H1 (cell line): Measurements from ENCODE around the gene APOC3. TPM values are rescaled to one million over a fixed set of nuclear protein-coding genes. Genes with fewer than 3 reads are reported as not detected.

Source experiments
- CTCF ChIA-PET: fragments of 300-600 bp; sonication (Branson Sonifier 250); formaldehyde crosslinking; loops from one replicate; lab custom pipeline; 2021; ENCODE audit not compliant: partially characterized antibody; lab: Charles Lee
- POLR2A ChIA-PET: fragments of 300-600 bp; sonication (Branson Sonifier 250); formaldehyde crosslinking; loops from one replicate; lab custom pipeline; 2021; ENCODE audit warnings: inconsistent platforms; ENCODE audit not compliant: partially characterized antibody; lab: Charles Lee
- DNase-seq, 2 experiments: peaks; one replicate each; pipeline versions ENCODE4 v3.0.0 to v3.0.0-alpha.2; 2010 to 2022; ENCODE audit warnings: low spot score in 2 of 2, low read depth in 1 of 2, mixed read lengths in 1 of 2
- FAIRE-seq: peaks from 2 replicates; lab custom pipeline; 2011; peaks lifted over from hg19 to GRCh38; lab: Jason Lieb, UNC
- H2AFZ ChIP-seq: 2 replicates; pipeline ENCODE4 v1.8.1; 2012; ENCODE audit warnings: low read length, inconsistent platforms
- H2AK5ac ChIP-seq: 2 replicates; pipeline ENCODE4 v1.6.1; 2013; ENCODE audit warnings: low read depth, low read length
- H2BK120ac ChIP-seq: replicated peaks from 2 replicates; pipeline ENCODE3; 2013; ENCODE audit warnings: low read depth, low read length, inconsistent platforms
- H2BK12ac ChIP-seq: 2 replicates; pipeline ENCODE4 v1.6.1; 2013; ENCODE audit warnings: low read depth, low read length
- H2BK15ac ChIP-seq: 2 replicates; pipeline ENCODE4 v1.6.1; 2013; ENCODE audit warnings: low read length
- H2BK20ac ChIP-seq: 2 replicates; pipeline ENCODE4 v1.6.1; 2013; ENCODE audit warnings: low read length
- H2BK5ac ChIP-seq: 2 replicates; pipeline ENCODE4 v1.6.1; 2013; ENCODE audit warnings: low read depth, low read length
- H3K14ac ChIP-seq: 2 replicates; pipeline ENCODE4 v1.6.1; 2013; ENCODE audit warnings: inconsistent platforms; ENCODE audit not compliant: insufficient read length
- H3K18ac ChIP-seq: 2 replicates; pipeline ENCODE4 v1.6.1; 2013; ENCODE audit warnings: low read length; ENCODE audit errors: extremely low read depth
- H3K23ac ChIP-seq: 2 replicates; pipeline ENCODE4 v1.6.1; 2013; ENCODE audit warnings: inconsistent platforms; ENCODE audit not compliant: insufficient read length
- H3K23me2 ChIP-seq: 2 replicates; pipeline ENCODE4 v1.6.1; 2013; ENCODE audit warnings: low read depth, low read length
- H3K27ac ChIP-seq: 2 replicates; pipeline ENCODE4 v1.6.1; 2011; ENCODE audit warnings: low read depth, low read length, inconsistent platforms
- H3K27me3 ChIP-seq, 4 experiments: replicated peaks in 1 of 4; 1 replicate in 1 of 4; 2 replicates in 3 of 4; pipeline versions ENCODE4 v1.6.1 to v1.8.1; 2011 to 2013; ENCODE audit warnings: low read length in 3 of 4, mild to moderate bottlenecking in 3 of 4, inconsistent platforms in 2 of 4, mixed read lengths in 2 of 4, moderate library complexity in 1 of 4; ENCODE audit not compliant: control insufficient read depth in 3 of 4, insufficient read depth in 3 of 4; ENCODE audit errors: extremely low read depth in 1 of 4
- H3K36me3 ChIP-seq, 4 experiments: 2 replicates each; pipeline versions ENCODE4 v1.6.1 to v1.8.1; 2011 to 2013; ENCODE audit warnings: mild to moderate bottlenecking in 4 of 4, low read length in 3 of 4, moderate library complexity in 2 of 4, control low read depth in 1 of 4, inconsistent platforms in 1 of 4; ENCODE audit not compliant: insufficient read depth in 4 of 4, control insufficient read depth in 2 of 4
- H3K4ac ChIP-seq: replicated peaks from 2 replicates; pipeline ENCODE3; 2013; ENCODE audit warnings: low read length, low read depth, mixed read lengths, inconsistent platforms; ENCODE audit not compliant: insufficient read length
- H3K4me1 ChIP-seq, 4 experiments: replicated peaks in 1 of 4; 1 replicate in 1 of 4; 2 replicates in 3 of 4; pipeline versions ENCODE4 v1.6.1 to v1.8.1; 2011 to 2013; ENCODE audit warnings: low read length in 3 of 4, inconsistent platforms in 2 of 4, mixed read lengths in 1 of 4; ENCODE audit not compliant: insufficient read depth in 4 of 4, control insufficient read depth in 3 of 4
- H3K4me2 ChIP-seq, 2 experiments: 2 replicates each; pipeline versions ENCODE4 v1.6.1 to v1.8.1; 2011 to 2013; ENCODE audit warnings: low read depth in 2 of 2, low read length in 2 of 2, control low read depth in 1 of 2, inconsistent platforms in 1 of 2, mild to moderate bottlenecking in 1 of 2; ENCODE audit not compliant: insufficient read depth in 1 of 2
- H3K4me3 ChIP-seq, 4 experiments: fragments of 200-600, 300-600 bp in 1 of 4; sonication (generic), shearing (Covaris generic), sonication (Bioruptor Twin) in 1 of 4; 2 replicates each; pipeline versions ENCODE4 v1.5.1 to v1.8.1; 2011 to 2016; ENCODE audit warnings: low read length in 4 of 4, low read depth in 3 of 4, control low read depth in 2 of 4, inconsistent platforms in 2 of 4, mild to moderate bottlenecking in 2 of 4, mixed read lengths in 1 of 4, moderate library complexity in 1 of 4; ENCODE audit not compliant: insufficient read depth in 2 of 4; ENCODE audit errors: extremely low read depth in 1 of 4
- H3K56ac ChIP-seq: replicated peaks from 2 replicates; pipeline ENCODE3; 2013; ENCODE audit warnings: low read depth, mild to moderate bottlenecking, mixed read lengths, low read length, inconsistent platforms; ENCODE audit not compliant: insufficient read length
- H3K79me1 ChIP-seq: 2 replicates; pipeline ENCODE4 v1.6.1; 2013; ENCODE audit warnings: low read depth, low read length, control low read depth
- H3K79me2 ChIP-seq, 2 experiments: 2 replicates each; pipeline versions ENCODE4 v1.6.1 to v1.8.1; 2012 to 2013; ENCODE audit warnings: low read length in 2 of 2, mild to moderate bottlenecking in 2 of 2, inconsistent platforms in 1 of 2; ENCODE audit not compliant: insufficient read depth in 2 of 2, control insufficient read depth in 1 of 2
- H3K9ac ChIP-seq, 4 experiments: replicated peaks in 1 of 4; 1 replicate in 1 of 4; 2 replicates in 3 of 4; pipeline versions ENCODE4 v1.6.1 to v1.8.1; 2011 to 2013; ENCODE audit warnings: low read depth in 3 of 4, low read length in 3 of 4, control low read depth in 2 of 4, mild to moderate bottlenecking in 2 of 4, moderate library complexity in 2 of 4, inconsistent platforms in 1 of 4; ENCODE audit errors: extremely low read depth in 1 of 4
- H3K9me3 ChIP-seq, 2 experiments: 2 replicates each; pipeline versions ENCODE4 v1.6.1 to v1.8.1; 2012 to 2013; ENCODE audit warnings: mild to moderate bottlenecking in 2 of 2, moderate library complexity in 2 of 2, control low read depth in 1 of 2, inconsistent platforms in 1 of 2, low read depth in 1 of 2, low read length in 1 of 2, mixed read lengths in 1 of 2; ENCODE audit not compliant: insufficient read depth in 2 of 2
- H4K20me1 ChIP-seq, 2 experiments: replicated peaks in 1 of 2; 2 replicates each; pipeline versions ENCODE3 to v1.8.1; 2011 to 2013; ENCODE audit warnings: inconsistent platforms in 2 of 2, low read length in 2 of 2, mild to moderate bottlenecking in 1 of 2; ENCODE audit not compliant: insufficient read depth in 2 of 2, control insufficient read depth in 1 of 2
- H4K5ac ChIP-seq: 2 replicates; pipeline ENCODE4 v1.6.1; 2013; ENCODE audit warnings: low read length, low read depth, mixed read lengths, inconsistent platforms; ENCODE audit not compliant: insufficient read length
- H4K8ac ChIP-seq: 2 replicates; pipeline ENCODE4 v1.8.0; 2013; ENCODE audit warnings: mild to moderate bottlenecking, moderate library complexity, low read length, inconsistent platforms; ENCODE audit not compliant: insufficient read depth; ENCODE audit errors: extremely low read depth
- H4K91ac ChIP-seq: replicated peaks from 2 replicates; pipeline ENCODE3; 2013; ENCODE audit warnings: low read length, mixed read lengths, inconsistent platforms; ENCODE audit not compliant: insufficient read length
- FOSL1 ChIP-seq: IDR thresholded peaks from 2 replicates; pipeline ENCODE4 v1.6.1; 2011; ENCODE audit warnings: mild to moderate bottlenecking, low read depth, low read length, moderate library complexity; ENCODE audit not compliant: insufficient read depth
- RBBP5 ChIP-seq: IDR thresholded peaks from 2 replicates; pipeline ENCODE4 v1.7.1; 2012; ENCODE audit warnings: low read depth, mild to moderate bottlenecking, inconsistent platforms, low read length, moderate library complexity, borderline replicate concordance
- TAF1 ChIP-seq: IDR thresholded peaks from 2 replicates; pipeline ENCODE4 v1.6.1; 2011; ENCODE audit warnings: mild to moderate bottlenecking, low read depth, low read length
- TAF7 ChIP-seq: optimal IDR thresholded peaks from 2 replicates; pipeline ENCODE3; 2011; ENCODE audit warnings: low read depth, mild to moderate bottlenecking, inconsistent platforms, low read length, moderate library complexity, borderline replicate concordance
- TBP ChIP-seq: IDR thresholded peaks from 2 replicates; pipeline ENCODE4 v1.6.1; 2011; ENCODE audit warnings: low read depth, low read length, improper control_type of control experiment
- WGBS, 2 experiments: shearing (Covaris generic) in 1 of 2; methylation state at CpG; one replicate each; pipeline versions ENCODE4 v1.1.6 to v1.1.7; 2013 to 2015; ENCODE audit warnings: low lambda C conversion rate in 2 of 2, mixed read lengths in 2 of 2, inconsistent platforms in 1 of 2, low coverage in 1 of 2, missing lambda C conversion rate in 1 of 2; ENCODE audit not compliant: insufficient replicate concordance in 2 of 2, insufficient coverage in 1 of 2, insufficient read length in 1 of 2; ENCODE audit errors: extremely low coverage in 1 of 2, missing lambda C conversion rate in 1 of 2; 5-methylcytosine and 5-hydroxymethylcytosine counted together
- polyA plus RNA-seq, 7 experiments: library from polyadenylated mRNA; depleted of rRNA in 3 of 7; stranded (reverse) in 5 of 7; unstranded in 2 of 7; fragments of >200 nt in 5 of 7; fragments of 200-250 nt in 2 of 7; gene quantifications; 1 replicate in 5 of 7; 2 replicates in 1 of 7; 4 replicates in 1 of 7; pipeline versions ENCODE4 v1.2.1 to v1.2.3, GENCODE V29; 2011 to 2013; ENCODE audit warnings: missing spikeins in 2 of 7, mixed read lengths in 2 of 7
- total RNA-seq: library from RNA; stranded (reverse); fragmentation: NEBNext Ultra II Directional; extraction: Animal tissue kit (Norgen Biotek cat#: 25700); gene quantifications from 2 replicates; pipeline ENCODE4 v1.2.1, GENCODE V29; 2021
- TF ChIP-seq, protein P1 (sequence below): IDR thresholded peaks from 2 replicates; pipeline ENCODE4 v1.6.1; 2011; ENCODE audit warnings: low read length, improper control_type of control experiment

The APOC3 gene
- total and polyA plus RNA-seq, 2 of the 8 experiments (the other 6 are each of a cell fraction or from before 2014, with no cell fraction given) = not detected

GRCh38 chr11:116847612-116848011 is 17.9 kb downstream of the APOC3 start:
- Histone ChIP-seq H4K91ac (no peak overlapping the region), H3K4ac (no peak overlapping the region), H3K56ac (no peak overlapping the region), H2BK120ac (no peak overlapping the region), H2BK15ac (no peak overlapping the region), H2BK12ac (no peak overlapping the region), H3K4me3 (no peak overlapping the region), H3K23me2 (no peaks in the 10 kb centered on the region), H2BK5ac (no peak overlapping the region), H3K79me2 (no peaks in the 10 kb centered on the region), H3K36me3 (peaks cover 12 to 46% (median 29%) of the 10 kb centered on the region in 4 experiments; a peak in 7 of 8 replicates), H2BK20ac (no peak overlapping the region), H3K23ac (no peak overlapping the region), H3K4me1 (no peaks in the 10 kb centered on the region), H3K4me2 (no peak overlapping the region), H3K27ac (no peak overlapping the region), H4K8ac (no peak overlapping the region), H3K9ac (no peak overlapping the region), H4K5ac (no peak overlapping the region), H3K79me1 (no peaks in the 10 kb centered on the region), H3K27me3 (no peaks in the 10 kb centered on the region), H4K20me1 (no peaks in the 10 kb centered on the region), H3K9me3 (no peaks in the 10 kb centered on the region), H3K14ac (no peak overlapping the region), H3K18ac (no peak overlapping the region), H2AFZ (no peak overlapping the region), H2AK5ac (no peak overlapping the region)
- ChIA-PET CTCF (interaction anchor here (0.8 to 3.4 kb wide), 5 partner anchors 11 to 379 kb away, joined by 3 to 16 read pairs (median 3); partner anchors contain the start of genes APOA1 and APOA5), POLR2A (no interaction called here)
- no peak for FAIRE-seq
- DNase-seq = no peak
- 90% methylated on average over 4 of the region's 4 CpGs; no CpG with 5 or more reads in 1 of the 2 experiments for WGBS, 2 experiments
- no peak for TF ChIP-seq FOSL1
- TF ChIP-seq TBP = no peak
- TF ChIP-seq, protein P1, sequence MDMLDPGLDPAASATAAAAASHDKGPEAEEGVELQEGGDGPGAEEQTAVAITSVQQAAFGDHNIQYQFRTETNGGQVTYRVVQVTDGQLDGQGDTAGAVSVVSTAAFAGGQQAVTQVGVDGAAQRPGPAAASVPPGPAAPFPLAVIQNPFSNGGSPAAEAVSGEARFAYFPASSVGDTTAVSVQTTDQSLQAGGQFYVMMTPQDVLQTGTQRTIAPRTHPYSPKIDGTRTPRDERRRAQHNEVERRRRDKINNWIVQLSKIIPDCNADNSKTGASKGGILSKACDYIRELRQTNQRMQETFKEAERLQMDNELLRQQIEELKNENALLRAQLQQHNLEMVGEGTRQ = no peak
- TF ChIP-seq TAF7 = no peak
- no peak for TF ChIP-seq TAF1
- no peak for TF ChIP-seq RBBP5
